ENCODE measurements around the gene LYPLAL1. TPM values are rescaled to one million over a fixed set of nuclear protein-coding genes. Genes with fewer than 3 reads are reported as not detected.
"Not testable (repeated sequence)": the region's sequence is repeated elsewhere in the genome, so short reads cannot be mapped to it uniquely, and the experiment has no call there.

LYPLAL1 gene
- total RNA-seq, 1 donor from 2014 or later = 50.6 TPM

DNA sequence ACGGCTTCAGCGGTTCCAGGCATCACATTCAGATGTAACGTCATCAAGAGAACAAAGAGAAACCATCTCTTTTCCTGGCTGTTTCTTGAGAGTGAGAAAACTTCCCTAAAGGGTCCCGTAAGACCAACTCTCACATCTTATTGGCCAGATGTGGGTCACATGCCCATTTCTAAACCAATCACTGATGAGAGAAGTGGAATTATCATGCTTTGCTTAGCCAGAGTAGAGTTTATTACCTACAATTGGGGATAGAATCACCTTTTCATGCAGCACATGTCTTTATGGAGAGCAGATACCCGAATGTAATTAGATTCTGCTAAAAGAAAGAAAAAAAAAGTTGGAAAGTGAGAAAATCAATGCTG lies 54.4 kb downstream of the LYPLAL1 start:
- Histone ChIP-seq H3K27ac (ENCODE audit: low read depth, low read length) (no peak overlapping the region), H3K4me1 (ENCODE audit: control insufficient read depth in 3 of 3, insufficient read depth in 3 of 3, low read length in 3 of 3) (no peaks in the 10 kb centered on the region), H3K27me3 (ENCODE audit: control insufficient read depth in 3 of 3, insufficient read depth in 3 of 3, low read length in 3 of 3) (no peaks in the 10 kb centered on the region), H3K9me3 (ENCODE audit: control insufficient read depth in 3 of 3, low read length in 3 of 3) (no peaks in the 10 kb centered on the region), H3K9ac (ENCODE audit: low read depth in 1 of 3, low read length in 3 of 3) (no peak overlapping the region), H3K36me3 (ENCODE audit: control insufficient read depth in 3 of 3, insufficient read depth in 3 of 3, low read length in 3 of 3) (peaks cover 2 to 9% (median 3%) of the 10 kb centered on the region in 3 donors), H3K4me3 (ENCODE audit: low read length in 3 of 3) (no peak overlapping the region)

DNA sequence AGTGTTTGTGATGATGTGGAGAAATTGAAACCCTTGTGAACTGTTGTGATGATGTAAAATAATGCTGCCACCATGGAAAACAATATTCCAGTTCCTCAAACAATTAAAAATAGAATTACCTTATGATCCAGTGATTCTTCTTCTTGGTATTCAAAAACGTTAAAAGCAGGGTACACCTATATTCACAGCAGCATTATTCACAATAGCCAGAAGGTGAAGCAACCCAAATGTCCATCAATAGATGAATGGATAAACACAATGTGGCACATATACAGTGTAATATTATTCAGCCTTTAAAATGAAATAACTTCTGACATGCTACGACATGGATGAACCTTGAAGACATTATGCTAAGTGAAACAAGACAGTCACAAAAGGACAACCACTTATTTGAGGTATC lies 59.2 kb downstream of the LYPLAL1 start:
- Histone ChIP-seq H3K4me3 (ENCODE audit: low read length in 3 of 3) (no peak overlapping the region), H3K27me3 (ENCODE audit: control insufficient read depth in 3 of 3, insufficient read depth in 3 of 3, low read length in 3 of 3) (no peaks in the 10 kb centered on the region), H3K27ac (ENCODE audit: low read depth, low read length) (no peak overlapping the region), H3K9ac (ENCODE audit: low read depth in 1 of 3, low read length in 3 of 3) (no peak overlapping the region), H3K36me3 (ENCODE audit: control insufficient read depth in 3 of 3, insufficient read depth in 3 of 3, low read length in 3 of 3) (peaks cover 0 to 7% (median under 1%) of the 10 kb centered on the region in 3 donors), H3K9me3 (ENCODE audit: control insufficient read depth in 3 of 3, low read length in 3 of 3) (no peaks in the 10 kb centered on the region), H3K4me1 (ENCODE audit: control insufficient read depth in 3 of 3, insufficient read depth in 3 of 3, low read length in 3 of 3) (no peaks in the 10 kb centered on the region)

DNA sequence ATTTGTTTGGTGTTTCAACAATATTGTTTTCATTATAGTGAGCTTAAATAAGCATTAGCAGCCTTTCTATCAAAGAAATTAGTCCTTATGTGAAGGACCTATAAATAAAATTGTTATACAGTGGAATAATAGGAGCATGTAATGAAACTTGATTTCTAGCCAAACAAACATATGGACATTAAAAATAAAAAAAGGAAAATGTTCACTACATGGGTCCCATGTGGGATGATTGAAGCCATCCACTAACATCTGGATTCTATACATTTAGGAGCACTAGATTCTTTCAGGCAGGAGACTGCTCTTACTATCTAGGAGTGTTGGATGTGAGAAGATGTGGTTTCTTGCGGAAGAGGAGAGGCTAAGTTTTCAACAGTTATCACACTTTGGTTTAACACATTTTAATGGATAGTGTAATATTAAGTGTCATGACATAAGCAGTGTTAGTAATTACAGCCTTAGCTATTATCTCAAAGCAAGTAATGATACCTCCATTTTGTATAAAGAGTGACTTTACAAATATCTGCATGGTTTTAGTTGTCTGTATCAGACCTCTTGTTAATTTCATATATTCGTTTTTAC lies 62.3 kb downstream of the LYPLAL1 start:
- no peak overlapping the region for H3K27ac ChIP-seq (ENCODE audit: low read depth, low read length)
- H3K36me3 ChIP-seq (ENCODE audit: control insufficient read depth in 3 of 3, insufficient read depth in 3 of 3, low read length in 3 of 3) = no peaks in the 10 kb centered on the region
- no peaks in the 10 kb centered on the region for H3K27me3 ChIP-seq (ENCODE audit: control insufficient read depth in 3 of 3, insufficient read depth in 3 of 3, low read length in 3 of 3)
- H3K9ac ChIP-seq (ENCODE audit: low read depth in 1 of 3, low read length in 3 of 3) = no peak overlapping the region
- no peaks in the 10 kb centered on the region for H3K9me3 ChIP-seq (ENCODE audit: control insufficient read depth in 3 of 3, low read length in 3 of 3)
- no peaks in the 10 kb centered on the region for H3K4me1 ChIP-seq (ENCODE audit: control insufficient read depth in 3 of 3, insufficient read depth in 3 of 3, low read length in 3 of 3)
- no peak overlapping the region for H3K4me3 ChIP-seq (ENCODE audit: low read length in 3 of 3)

DNA sequence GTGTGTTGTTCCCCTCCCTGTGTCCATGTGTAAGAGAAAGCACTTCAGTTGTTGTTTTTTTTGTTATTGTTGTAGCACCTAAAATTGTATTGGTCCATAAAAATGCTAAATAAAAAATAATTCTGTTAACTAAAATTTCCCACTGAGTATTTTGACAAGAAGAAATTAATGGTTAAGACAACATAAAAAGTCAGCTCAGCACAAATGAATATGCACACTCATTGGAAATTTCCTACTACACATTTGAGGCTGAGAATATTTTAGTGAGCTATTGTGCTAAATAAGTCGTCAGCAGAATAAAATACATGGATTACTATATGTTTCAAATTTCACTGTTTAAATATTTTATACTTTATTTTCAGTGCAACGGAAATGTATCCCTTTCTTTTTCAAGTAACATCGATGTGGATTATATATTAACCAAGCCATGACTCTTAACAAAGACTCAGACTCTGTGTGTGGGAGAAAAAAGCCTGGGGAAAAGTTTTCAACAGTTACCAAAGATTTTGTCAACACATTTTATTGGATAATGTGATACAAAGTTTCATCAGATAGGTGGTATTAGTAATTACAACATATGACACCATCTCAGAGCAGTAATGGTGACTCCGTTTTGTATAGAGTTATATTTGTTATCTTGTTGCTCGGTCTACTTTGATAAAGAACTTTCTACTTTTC lies 63.4 kb downstream of the LYPLAL1 start:
- Histone ChIP-seq H3K4me3 (ENCODE audit: low read length in 3 of 3) (no peak overlapping the region), H3K27me3 (ENCODE audit: control insufficient read depth in 3 of 3, insufficient read depth in 3 of 3, low read length in 3 of 3) (no peaks in the 10 kb centered on the region), H3K36me3 (ENCODE audit: control insufficient read depth in 3 of 3, insufficient read depth in 3 of 3, low read length in 3 of 3) (no peaks in the 10 kb centered on the region), H3K9me3 (ENCODE audit: control insufficient read depth in 3 of 3, low read length in 3 of 3) (no peaks in the 10 kb centered on the region), H3K27ac (ENCODE audit: low read depth, low read length) (no peak overlapping the region), H3K9ac (ENCODE audit: low read depth in 1 of 3, low read length in 3 of 3) (no peak overlapping the region), H3K4me1 (ENCODE audit: control insufficient read depth in 3 of 3, insufficient read depth in 3 of 3, low read length in 3 of 3) (no peaks in the 10 kb centered on the region)

DNA sequence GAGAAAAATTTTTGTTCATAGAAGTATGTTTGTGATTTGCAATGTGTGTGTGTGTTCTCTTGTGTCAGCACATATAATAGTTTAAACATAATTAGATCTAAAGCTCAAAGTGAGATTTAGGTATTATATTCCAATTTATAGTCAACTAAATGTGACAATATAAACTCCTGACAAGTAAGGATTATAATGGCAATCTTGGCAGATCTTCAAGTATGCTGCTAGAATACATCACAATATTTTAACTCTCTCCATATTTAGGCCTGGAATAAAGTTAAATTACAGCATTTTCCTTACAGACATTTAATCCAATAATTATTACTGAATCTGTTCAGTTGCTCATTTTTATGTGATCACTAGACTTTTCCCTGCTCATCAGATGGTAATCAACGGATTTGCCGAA lies 65.8 kb downstream of the LYPLAL1 start:
- H3K4me1 ChIP-seq (ENCODE audit: control insufficient read depth in 3 of 3, insufficient read depth in 3 of 3, low read length in 3 of 3) = no peaks in the 10 kb centered on the region
- no peaks in the 10 kb centered on the region for H3K9me3 ChIP-seq (ENCODE audit: control insufficient read depth in 3 of 3, low read length in 3 of 3)
- no peaks in the 10 kb centered on the region for H3K36me3 ChIP-seq (ENCODE audit: control insufficient read depth in 3 of 3, insufficient read depth in 3 of 3, low read length in 3 of 3)
- H3K27me3 ChIP-seq (ENCODE audit: control insufficient read depth in 3 of 3, insufficient read depth in 3 of 3, low read length in 3 of 3) = no peaks in the 10 kb centered on the region
- H3K4me3 ChIP-seq (ENCODE audit: low read length in 3 of 3) = no peak overlapping the region
- H3K9ac ChIP-seq (ENCODE audit: low read depth in 1 of 3, low read length in 3 of 3) = no peak overlapping the region
- H3K27ac ChIP-seq (ENCODE audit: low read depth, low read length) = no peak overlapping the region

DNA sequence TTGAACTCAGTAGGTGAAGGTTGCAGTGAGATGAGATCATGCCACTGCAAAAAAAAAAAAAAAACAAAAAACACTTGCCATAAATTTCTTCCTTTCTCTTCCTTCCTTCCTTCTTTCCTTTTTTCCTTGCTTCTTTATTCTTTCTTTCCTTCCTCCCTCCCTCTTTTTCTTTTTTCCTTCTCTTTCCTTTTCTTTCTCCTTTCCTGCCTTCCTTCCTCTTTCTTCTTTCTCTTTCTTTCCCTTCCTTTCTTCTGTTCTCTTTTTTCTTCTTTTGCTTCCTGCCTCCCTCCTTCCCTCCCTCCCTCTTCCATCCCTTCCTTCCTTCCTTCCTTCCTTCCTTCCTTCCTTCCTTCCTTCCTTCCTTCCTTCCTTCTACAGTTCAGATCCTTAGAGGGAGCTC lies 71.2 kb downstream of the LYPLAL1 start:
- Histone ChIP-seq H3K27me3 (ENCODE audit: control insufficient read depth in 3 of 3, insufficient read depth in 3 of 3, low read length in 3 of 3) (no peaks in the 10 kb centered on the region), H3K9me3 (ENCODE audit: control insufficient read depth in 3 of 3, low read length in 3 of 3) (no peaks in the 10 kb centered on the region), H3K36me3 (ENCODE audit: control insufficient read depth in 3 of 3, insufficient read depth in 3 of 3, low read length in 3 of 3) (peaks cover 0 to 2% (median 0%) of the 10 kb centered on the region in 3 donors), H3K4me1 (ENCODE audit: control insufficient read depth in 3 of 3, insufficient read depth in 3 of 3, low read length in 3 of 3) (no peaks in the 10 kb centered on the region), H3K9ac (ENCODE audit: low read depth in 1 of 3, low read length in 3 of 3) (no peak overlapping the region), H3K27ac (ENCODE audit: low read depth, low read length) (no peak overlapping the region), H3K4me3 (ENCODE audit: low read length in 3 of 3) (no peak overlapping the region)

DNA sequence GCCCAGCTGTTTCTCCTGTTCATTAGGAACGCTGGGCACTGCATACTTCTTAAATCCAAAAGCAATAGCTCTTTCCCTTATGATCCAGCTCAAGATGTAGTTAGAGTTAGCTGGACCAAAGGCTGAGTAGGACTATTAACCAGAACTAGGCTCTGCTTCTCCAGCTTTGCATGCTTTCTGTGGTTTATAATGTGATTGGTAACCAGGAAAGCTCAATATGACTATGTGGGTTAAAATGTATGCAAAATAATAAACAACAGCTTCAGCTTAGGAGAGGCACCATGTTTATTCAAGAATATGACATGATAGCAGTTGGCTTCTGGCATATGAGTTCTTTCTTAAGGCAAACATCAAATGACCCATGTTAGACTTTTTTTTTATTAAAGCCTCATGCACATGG lies 73.8 kb downstream of the LYPLAL1 start:
- no peak overlapping the region for H3K27ac ChIP-seq (ENCODE audit: low read depth, low read length)
- no peaks in the 10 kb centered on the region for H3K9me3 ChIP-seq (ENCODE audit: control insufficient read depth in 3 of 3, low read length in 3 of 3)
- no peak overlapping the region for H3K9ac ChIP-seq (ENCODE audit: low read depth in 1 of 3, low read length in 3 of 3)
- H3K4me1 ChIP-seq (ENCODE audit: control insufficient read depth in 3 of 3, insufficient read depth in 3 of 3, low read length in 3 of 3) = no peaks in the 10 kb centered on the region
- peaks cover 0 to 2% (median 0%) of the 10 kb centered on the region in 3 donors for H3K36me3 ChIP-seq (ENCODE audit: control insufficient read depth in 3 of 3, insufficient read depth in 3 of 3, low read length in 3 of 3)
- H3K4me3 ChIP-seq (ENCODE audit: low read length in 3 of 3) = no peak overlapping the region
- H3K27me3 ChIP-seq (ENCODE audit: control insufficient read depth in 3 of 3, insufficient read depth in 3 of 3, low read length in 3 of 3) = no peaks in the 10 kb centered on the region

DNA sequence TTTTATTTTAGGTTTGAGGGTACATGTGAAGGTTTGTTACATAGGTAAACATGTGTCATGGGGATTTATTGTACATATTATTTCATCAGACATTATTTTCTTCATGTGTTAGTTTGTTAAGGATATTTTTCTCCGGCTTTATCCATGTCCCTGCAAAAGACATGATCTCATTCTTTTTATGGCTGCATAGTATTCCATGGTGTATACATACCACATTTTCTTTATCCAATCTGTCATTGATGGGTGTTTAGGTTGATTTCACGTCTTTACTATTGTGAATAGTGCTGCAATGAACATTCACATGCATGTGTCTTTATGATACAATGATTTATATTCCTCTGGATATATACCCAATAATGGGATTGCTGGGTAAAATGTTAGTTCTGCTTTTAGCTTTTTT lies 76.8 kb downstream of the LYPLAL1 start:
- H3K27ac ChIP-seq (ENCODE audit: low read depth, low read length); H3K36me3 ChIP-seq (ENCODE audit: control insufficient read depth in 3 of 3, insufficient read depth in 3 of 3, low read length in 3 of 3); H3K4me1 ChIP-seq (ENCODE audit: control insufficient read depth in 3 of 3, insufficient read depth in 3 of 3, low read length in 3 of 3); H3K9me3 ChIP-seq (ENCODE audit: control insufficient read depth in 3 of 3, low read length in 3 of 3); H3K4me3 ChIP-seq (ENCODE audit: low read length in 3 of 3); H3K9ac ChIP-seq (ENCODE audit: low read depth in 1 of 3, low read length in 3 of 3); H3K27me3 ChIP-seq (ENCODE audit: control insufficient read depth in 3 of 3, insufficient read depth in 3 of 3, low read length in 3 of 3): not testable (repeated sequence)

DNA sequence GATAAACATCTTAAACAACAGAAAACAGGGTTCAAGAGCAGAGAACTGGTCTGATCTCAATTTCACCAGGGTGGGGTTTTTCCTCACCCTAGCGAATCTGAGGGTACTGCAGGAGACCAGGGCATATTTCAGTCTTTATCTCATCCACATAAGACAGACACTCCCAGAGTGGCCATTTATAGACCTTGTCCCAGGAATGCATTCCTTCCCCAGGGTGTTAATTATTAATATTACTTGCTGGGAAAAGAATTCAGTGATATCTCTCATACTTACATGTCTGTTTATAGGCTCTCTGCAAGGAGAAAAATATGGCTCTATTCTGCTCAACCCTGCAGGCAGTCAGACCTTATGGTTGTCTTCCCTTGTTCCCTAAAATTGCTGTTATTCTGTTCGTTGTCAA lies 84.1 kb downstream of the LYPLAL1 start:
- Histone ChIP-seq H3K9ac (ENCODE audit: low read depth in 1 of 3, low read length in 3 of 3) (no peak overlapping the region), H3K27me3 (ENCODE audit: control insufficient read depth in 3 of 3, insufficient read depth in 3 of 3, low read length in 3 of 3) (no peaks in the 10 kb centered on the region), H3K27ac (ENCODE audit: low read depth, low read length) (no peak overlapping the region), H3K4me3 (ENCODE audit: low read length in 3 of 3) (no peak overlapping the region), H3K4me1 (ENCODE audit: control insufficient read depth in 3 of 3, insufficient read depth in 3 of 3, low read length in 3 of 3) (no peaks in the 10 kb centered on the region), H3K9me3 (ENCODE audit: control insufficient read depth in 3 of 3, low read length in 3 of 3) (peaks cover 0 to 5% (median 0%) of the 10 kb centered on the region in 3 donors), H3K36me3 (ENCODE audit: control insufficient read depth in 3 of 3, insufficient read depth in 3 of 3, low read length in 3 of 3) (peaks cover 0 to 3% (median 0%) of the 10 kb centered on the region in 3 donors)

DNA sequence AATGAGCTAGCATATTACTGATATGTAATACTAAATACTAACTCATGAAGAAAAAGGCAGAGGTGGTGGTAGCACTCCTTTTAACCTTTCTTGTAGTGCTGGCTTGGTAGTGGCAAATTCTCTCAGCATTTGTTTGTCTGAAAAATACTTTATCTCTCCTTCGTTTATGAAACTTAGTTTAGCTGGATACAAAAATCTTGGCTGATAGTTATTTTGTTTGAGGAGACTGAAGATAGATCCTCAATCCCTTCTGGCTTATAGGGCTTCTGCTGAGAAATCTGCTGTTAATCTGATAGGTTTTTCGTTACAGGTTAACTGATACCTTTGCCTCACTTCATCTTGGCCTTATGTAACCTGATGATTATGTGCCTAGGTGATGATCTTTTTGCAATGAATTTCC lies 87.8 kb downstream of the LYPLAL1 start:
- Histone ChIP-seq H3K4me3 (ENCODE audit: low read length in 3 of 3) (no peak overlapping the region), H3K4me1 (ENCODE audit: control insufficient read depth in 3 of 3, insufficient read depth in 3 of 3, low read length in 3 of 3) (no peaks in the 10 kb centered on the region), H3K27me3 (ENCODE audit: control insufficient read depth in 3 of 3, insufficient read depth in 3 of 3, low read length in 3 of 3) (no peaks in the 10 kb centered on the region), H3K27ac (ENCODE audit: low read depth, low read length) (no peak overlapping the region), H3K9me3 (ENCODE audit: control insufficient read depth in 3 of 3, low read length in 3 of 3) (peaks cover 0 to 5% (median 0%) of the 10 kb centered on the region in 3 donors), H3K36me3 (ENCODE audit: control insufficient read depth in 3 of 3, insufficient read depth in 3 of 3, low read length in 3 of 3) (peaks cover 0 to 3% (median 0%) of the 10 kb centered on the region in 3 donors), H3K9ac (ENCODE audit: low read depth in 1 of 3, low read length in 3 of 3) (no peak overlapping the region)

All from skeletal muscle tissue (tissue), 4 donors.